Endodermal cell (in vitro differentiated cells): ENCODE results near the gene PLCL2. TPM values are rescaled to one million over a fixed set of nuclear protein-coding genes. Genes with fewer than 3 reads are reported as not detected.
A peak's percentile ranks its signal among the peaks of the same experiment; 100 is the strongest.

ENCODE experiments used
- DNase-seq: peaks from one replicate; pipeline ENCODE4 v3.0.0-alpha.2; 2017
- H3K27ac ChIP-seq: 2 replicates; pipeline ENCODE4 v1.5.1; 2013; ENCODE audit warnings: mild to moderate bottlenecking, low read depth, low read length, moderate library complexity
- H3K27me3 ChIP-seq: 2 replicates; pipeline ENCODE4 v1.6.1; 2013; ENCODE audit warnings: mild to moderate bottlenecking, low read length, moderate library complexity; ENCODE audit not compliant: insufficient read depth, control insufficient read depth, poor library complexity, severe bottlenecking
- H3K36me3 ChIP-seq: 2 replicates; pipeline ENCODE4 v1.7.0; 2013; ENCODE audit warnings: mild to moderate bottlenecking, low read length, moderate library complexity; ENCODE audit not compliant: control insufficient read depth, insufficient read depth
- H3K4me1 ChIP-seq: one replicate; pipeline ENCODE4 v1.7.0; 2013; ENCODE audit warnings: low read length; ENCODE audit not compliant: control insufficient read depth, insufficient read depth
- H3K4me3 ChIP-seq: 2 replicates; pipeline ENCODE4 v1.5.1; 2013; ENCODE audit warnings: mild to moderate bottlenecking, low read length, moderate library complexity
- H3K9ac ChIP-seq: 2 replicates; pipeline ENCODE4 v1.6.1; 2013; ENCODE audit warnings: mild to moderate bottlenecking, low read length, moderate library complexity; ENCODE audit not compliant: poor library complexity, severe bottlenecking; ENCODE audit errors: extremely low read depth
- H3K9me3 ChIP-seq: 2 replicates; pipeline ENCODE4 v1.6.1; 2013; ENCODE audit warnings: mild to moderate bottlenecking, low read length, moderate library complexity; ENCODE audit not compliant: control insufficient read depth
- H3K27ac Mint-ChIP-seq: 2 replicates; pipeline ENCODE4 v1.8.0; 2020; ENCODE audit warnings: mixed read lengths
- H3K27me3 Mint-ChIP-seq: 2 replicates; pipeline ENCODE4 v1.8.0; 2021; ENCODE audit warnings: mild to moderate bottlenecking, mixed read lengths; ENCODE audit not compliant: insufficient read depth
- H3K36me3 Mint-ChIP-seq: 2 replicates; pipeline ENCODE4 v1.8.0; 2020; ENCODE audit warnings: low read depth, mixed read lengths
- H3K4me1 Mint-ChIP-seq: 2 replicates; pipeline ENCODE4 v1.8.0; 2020; ENCODE audit warnings: mixed read lengths
- H3K4me3 Mint-ChIP-seq: 2 replicates; pipeline ENCODE4 v1.8.0; 2020; ENCODE audit warnings: mild to moderate bottlenecking, moderate library complexity, mixed read lengths
- H3K9me3 Mint-ChIP-seq: 2 replicates; pipeline ENCODE4 v1.8.0; 2020; ENCODE audit warnings: mild to moderate bottlenecking, mixed read lengths
- WGBS, 2 experiments: methylation state at CpG; one replicate each; pipeline versions ENCODE4 v1.1.5 to v1.1.7; 2013; ENCODE audit warnings: missing lambda C conversion rate in 2 of 2, mixed read lengths in 1 of 2; ENCODE audit not compliant: insufficient coverage in 1 of 2, insufficient read length in 1 of 2; 5-methylcytosine and 5-hydroxymethylcytosine counted together
- total RNA-seq, 2 donors: library from RNA; stranded (reverse); fragmentation: NEBNext Ultra II Directional in 1 of 2; extraction: Animal tissue kit (Norgen Biotek cat#: 25700) in 1 of 2; gene quantifications; 2 replicates in 1 of 2; 3 replicates in 1 of 2; pipeline ENCODE4 v1.2.1, GENCODE V29; 2021
- TF ChIP-seq, protein P1 (sequence below): fragments of 200-600 bp; sonication (generic); conservative IDR thresholded peaks from 2 replicates; pipeline ENCODE4 v1.5.0; 2021; ENCODE audit warnings: antibody characterized with exemption, mild to moderate bottlenecking

Gene PLCL2
- total RNA-seq, 2 donors from 2014 or later, result 4.2 to 6.9 TPM

GRCh38 chr3:17081520-17081919 lies 196.8 kb downstream of the PLCL2 start:
- 93% methylated on average over 3 to 4 of the region's 4 CpGs for WGBS, 2 experiments
- H3K4me3 ChIP-seq, result no peak overlapping the region

DNA sequence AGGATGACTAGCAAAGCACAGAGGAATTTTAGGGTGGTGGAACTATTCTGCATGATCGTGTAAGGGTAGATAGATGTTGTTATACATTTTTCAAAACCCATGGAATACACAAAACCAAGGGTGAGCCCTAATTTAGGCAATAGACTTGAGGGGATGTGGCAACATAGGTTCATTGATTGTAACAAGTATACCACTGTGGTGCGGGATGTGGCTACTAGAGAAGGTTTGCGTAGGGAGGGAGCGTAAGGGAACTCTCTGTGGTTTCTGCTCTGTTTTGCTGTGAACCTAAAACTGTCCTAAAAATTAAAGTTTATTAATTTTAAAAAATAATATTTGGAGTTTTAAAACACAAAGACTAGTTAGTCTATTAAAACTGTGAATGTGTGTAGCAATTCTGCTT lies 202.8 kb downstream of the PLCL2 start:
- peaks cover 6% of the 10 kb centered on the region for H3K4me1 ChIP-seq
- H3K4me3 ChIP-seq, result no peak overlapping the region
- H3K9ac ChIP-seq, result no peak overlapping the region
- Mint-ChIP-seq H3K9me3 (peaks cover 11% of the 10 kb centered on the region), H3K27me3 (no peaks in the 10 kb centered on the region), H3K27ac (no peak overlapping the region), H3K4me3 (no peak overlapping the region), H3K36me3 (peaks cover 4% of the 10 kb centered on the region), H3K4me1 (peaks cover 13% of the 10 kb centered on the region)
- no peaks in the 10 kb centered on the region for H3K36me3 ChIP-seq
- TF ChIP-seq, protein P1, sequence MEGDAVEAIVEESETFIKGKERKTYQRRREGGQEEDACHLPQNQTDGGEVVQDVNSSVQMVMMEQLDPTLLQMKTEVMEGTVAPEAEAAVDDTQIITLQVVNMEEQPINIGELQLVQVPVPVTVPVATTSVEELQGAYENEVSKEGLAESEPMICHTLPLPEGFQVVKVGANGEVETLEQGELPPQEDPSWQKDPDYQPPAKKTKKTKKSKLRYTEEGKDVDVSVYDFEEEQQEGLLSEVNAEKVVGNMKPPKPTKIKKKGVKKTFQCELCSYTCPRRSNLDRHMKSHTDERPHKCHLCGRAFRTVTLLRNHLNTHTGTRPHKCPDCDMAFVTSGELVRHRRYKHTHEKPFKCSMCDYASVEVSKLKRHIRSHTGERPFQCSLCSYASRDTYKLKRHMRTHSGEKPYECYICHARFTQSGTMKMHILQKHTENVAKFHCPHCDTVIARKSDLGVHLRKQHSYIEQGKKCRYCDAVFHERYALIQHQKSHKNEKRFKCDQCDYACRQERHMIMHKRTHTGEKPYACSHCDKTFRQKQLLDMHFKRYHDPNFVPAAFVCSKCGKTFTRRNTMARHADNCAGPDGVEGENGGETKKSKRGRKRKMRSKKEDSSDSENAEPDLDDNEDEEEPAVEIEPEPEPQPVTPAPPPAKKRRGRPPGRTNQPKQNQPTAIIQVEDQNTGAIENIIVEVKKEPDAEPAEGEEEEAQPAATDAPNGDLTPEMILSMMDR, result no peak
- no peaks in the 10 kb centered on the region for H3K27me3 ChIP-seq
- WGBS, 2 experiments, result 80 to 93% methylated on average over 1 to 4 of the region's 4 CpGs
- no peak for DNase-seq
- no peaks in the 10 kb centered on the region for H3K9me3 ChIP-seq
- no peak overlapping the region for H3K27ac ChIP-seq

More at GRCh38 chr3:17081520-17081919, 196.8 kb downstream of the PLCL2 start:
- H3K27me3 Mint-ChIP-seq, result no peaks in the 10 kb centered on the region
- H3K9me3 Mint-ChIP-seq, result peaks cover 11% of the 10 kb centered on the region
- Histone ChIP-seq H3K9ac (no peak overlapping the region), H3K27ac (no peak overlapping the region), H3K27me3 (no peaks in the 10 kb centered on the region), H3K36me3 (no peaks in the 10 kb centered on the region), H3K9me3 (no peaks in the 10 kb centered on the region), H3K4me1 (no peaks in the 10 kb centered on the region)
- H3K4me1 Mint-ChIP-seq, result peaks cover 4% of the 10 kb centered on the region
- H3K4me3 Mint-ChIP-seq, result no peak overlapping the region
- peaks cover 8% of the 10 kb centered on the region for H3K36me3 Mint-ChIP-seq
- no peak for DNase-seq
- no peak overlapping the region for H3K27ac Mint-ChIP-seq
- TF ChIP-seq, protein P1, result no peak

GRCh38 chr3:17088017-17088416 lies 203.3 kb downstream of the PLCL2 start:
- no peak overlapping the region for H3K4me3 ChIP-seq
- no peak overlapping the region for H3K27ac ChIP-seq
- TF ChIP-seq, protein P1, result no peak
- DNase-seq, result no peak
- H3K9ac ChIP-seq, result no peak overlapping the region
- Mint-ChIP-seq H3K36me3 (peaks cover 4% of the 10 kb centered on the region), H3K9me3 (peaks cover 11% of the 10 kb centered on the region), H3K4me1 (peaks cover 13% of the 10 kb centered on the region), H3K27ac (peak overlapping the region; percentile 29), H3K4me3 (no peak overlapping the region), H3K27me3 (no peaks in the 10 kb centered on the region)
- no peaks in the 10 kb centered on the region for H3K36me3 ChIP-seq
- H3K9me3 ChIP-seq, result no peaks in the 10 kb centered on the region
- H3K27me3 ChIP-seq, result no peaks in the 10 kb centered on the region
- 75 to 90% methylated on average over 2 to 3 of the region's 3 CpGs for WGBS, 2 experiments
- H3K4me1 ChIP-seq, result peaks cover 6% of the 10 kb centered on the region
